GM18907 (cell line): ENCODE results near the gene ZNF384.

Experiments used
- ATAC-seq: cut with Tn5 transposase; IDR thresholded peaks from one replicate; pipeline ENCODE4 v1.9.1; 2021; ENCODE audit warnings: mild to moderate bottlenecking, moderate library complexity; ENCODE audit not compliant: unreplicated experiment

ZNF384 gene

DNA sequence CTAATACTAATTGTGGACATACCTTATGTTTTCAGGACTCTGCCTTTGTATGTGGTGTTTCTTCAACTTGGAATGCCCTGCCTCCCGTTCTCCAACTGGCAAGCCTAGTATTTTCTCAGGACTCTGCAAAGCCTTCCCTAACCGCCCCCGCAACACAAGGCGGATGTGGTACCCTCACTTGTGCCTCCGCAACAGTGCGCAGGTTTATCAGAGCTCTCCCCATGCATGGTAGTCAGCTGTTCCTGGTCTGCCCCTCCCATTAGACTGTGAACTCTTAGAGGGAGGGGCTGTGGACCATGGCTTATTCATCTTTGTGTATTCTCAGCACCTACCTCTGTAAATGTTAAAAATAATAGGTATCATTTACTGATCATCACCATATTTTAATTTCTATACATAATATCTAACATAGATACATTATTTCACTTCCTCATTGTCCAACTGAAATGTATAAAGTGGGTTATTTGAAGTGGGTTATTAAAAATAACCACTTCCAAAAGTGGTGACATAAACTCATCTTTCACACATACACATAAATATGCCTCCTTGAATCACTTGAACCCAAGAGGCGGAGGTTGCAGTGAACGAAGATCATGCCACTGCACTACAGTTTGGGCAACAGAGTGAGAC lies 62.4 kb downstream of the ZNF384 start:
- no peak for ATAC-seq

DNA sequence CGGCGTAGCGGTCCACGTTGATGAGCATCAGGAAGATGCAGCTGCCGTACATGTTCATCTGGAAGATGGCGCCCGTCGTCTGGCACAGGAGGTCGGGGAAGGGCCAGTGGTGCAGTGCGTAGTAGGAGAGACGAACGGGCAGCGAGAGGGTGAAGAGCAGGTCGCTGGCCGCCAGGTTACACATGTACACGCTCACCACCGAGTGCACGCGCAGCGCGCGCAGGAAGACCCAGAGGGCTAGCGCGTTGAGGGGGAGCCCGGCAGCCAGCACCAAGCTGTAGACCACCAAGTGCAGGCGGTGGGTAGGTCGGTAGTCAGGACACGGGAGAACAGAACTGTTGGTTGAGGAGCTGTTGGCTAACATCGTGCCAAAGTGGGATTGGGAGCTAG lies 68.3 kb downstream of the ZNF384 start:
- ATAC-seq = no peak

DNA sequence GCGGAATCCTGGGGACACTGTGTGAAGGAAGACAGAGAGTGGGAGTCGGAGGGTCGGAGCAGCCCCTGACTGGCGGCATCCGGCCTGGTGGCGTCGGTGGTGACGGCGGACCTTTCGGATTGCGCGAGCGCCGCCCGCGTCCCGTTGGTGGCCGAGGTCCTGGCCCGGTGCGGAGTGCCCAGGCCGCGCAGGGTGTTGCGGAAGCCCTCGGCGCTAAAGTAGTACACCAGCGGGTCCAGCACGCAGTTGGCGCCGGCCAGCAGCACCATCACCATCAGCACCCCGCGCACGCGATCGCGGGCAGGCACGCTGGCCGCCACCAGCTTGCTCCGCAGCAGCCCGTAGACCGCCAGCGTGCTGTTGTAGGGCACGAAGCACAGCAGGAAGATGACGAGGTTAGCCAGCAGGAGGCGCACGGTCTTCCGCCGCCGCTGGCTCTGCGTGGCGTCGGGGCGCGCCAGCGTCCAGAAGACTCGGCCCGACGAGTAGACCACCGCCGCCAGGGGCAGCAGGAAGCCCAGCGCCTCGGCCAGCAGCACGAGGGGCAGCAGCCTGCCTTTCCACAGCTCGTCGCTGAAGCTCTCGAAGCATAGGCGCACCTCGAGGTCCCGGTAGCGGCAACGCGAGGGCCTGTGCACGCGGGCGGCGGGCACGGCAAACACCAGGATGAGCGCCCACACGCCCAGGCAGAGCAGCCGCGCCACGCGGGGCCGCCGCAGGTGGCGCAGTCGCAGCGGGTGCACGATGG lies 68.9 kb downstream of the ZNF384 start:
- ATAC-seq = no peak

DNA sequence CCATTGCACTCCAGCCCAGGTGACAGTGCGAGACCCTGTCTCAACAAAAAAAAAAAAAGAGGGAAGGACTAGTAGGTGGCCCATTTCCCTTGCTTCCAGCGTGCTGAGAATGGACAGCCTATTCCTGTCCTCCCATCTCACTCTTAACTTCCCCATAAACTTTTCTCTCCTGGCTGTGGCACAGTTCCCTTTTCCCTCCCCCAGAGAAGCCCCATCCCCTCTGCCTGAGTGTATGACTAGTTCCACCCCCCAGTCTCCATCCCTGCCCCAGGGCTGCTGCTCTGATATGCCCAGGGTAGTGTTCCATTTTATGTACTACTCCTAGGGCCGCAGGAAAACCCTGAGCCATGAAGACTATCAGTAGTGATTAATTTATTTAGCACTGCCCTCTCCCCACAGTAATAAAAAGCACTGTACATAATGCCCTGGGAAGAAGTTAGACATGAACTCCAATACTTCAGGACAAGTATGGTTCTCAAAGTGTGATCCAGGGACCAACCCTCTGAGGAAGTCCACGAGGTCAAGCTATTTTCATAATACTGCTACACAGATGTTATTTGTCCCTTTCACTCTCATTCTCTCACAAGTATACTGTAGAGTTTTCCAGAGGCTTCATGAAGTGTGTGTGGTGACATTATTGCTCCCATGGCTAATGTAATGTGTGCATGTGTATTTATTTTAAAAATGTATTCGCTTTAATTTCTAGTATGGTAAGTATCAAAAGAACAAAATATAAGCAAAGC lies 70.5 kb downstream of the ZNF384 start:
- no peak for ATAC-seq
